Omental fat pad (tissue), 4 donors: ENCODE results near the gene RNF114. TPM values are rescaled to one million over a fixed set of nuclear protein-coding genes. Genes with fewer than 3 reads are reported as not detected.
"Not testable (repeated sequence)": the region's sequence is repeated elsewhere in the genome, so short reads cannot be mapped to it uniquely, and the experiment has no call there.

Source experiments
- ATAC-seq: fragments of 150-250 bp; one replicate; pipeline ENCODE4 v1.9.1; 2016; ENCODE audit warnings: mild to moderate bottlenecking, moderate library complexity; ENCODE audit not compliant: low FRiP score
- DNase-seq: peaks from one replicate; pipeline ENCODE4 v3.0.0-alpha.2; 2019; ENCODE audit warnings: low spot score
- CTCF ChIP-seq, 3 donors: fragments of 450-650 bp; IDR thresholded peaks; one replicate each; pipeline ENCODE4 v1.5.1; 2016 to 2017; ENCODE audit warnings: antibody characterized with exemption in 3 of 3, mild to moderate bottlenecking in 3 of 3, moderate library complexity in 2 of 3
- total RNA-seq, 4 donors: library from RNA; depleted of rRNA; stranded (reverse); fragments of >200 nt; gene quantifications; one replicate each; pipeline ENCODE4 v1.1.0, GENCODE V29; 2016

RNF114 gene
- total RNA-seq, 4 donors from 2014 or later = 133 to 163 (median 146) TPM

GRCh38 chr20:49894073-49894470 lies 42.1 kb upstream of the RNF114 start:
- no peak for ATAC-seq
- DNase-seq = no peak
- TF ChIP-seq CTCF (IDR thresholded peaks at IDR 0.05) = no peak

- not testable (repeated sequence) for ATAC-seq
These were observed 40.6 kb upstream of the RNF114 start for GRCh38 chr20:49895474-49896093.

GRCh38 chr20:49896204-49896603 lies 40.0 kb upstream of the RNF114 start:
- ATAC-seq = no peak
- TF ChIP-seq CTCF (IDR thresholded peaks at IDR 0.05) = no peak
- no peak for DNase-seq

More at GRCh38 chr20:49895474-49896093, 40.6 kb upstream of the RNF114 start:
- not testable (repeated sequence) for DNase-seq

GRCh38 chr20:49899541-49900383 lies 36.4 kb upstream of the RNF114 start:
- DNase-seq (peak; percentile 17), ATAC-seq (no peak)
- TF ChIP-seq CTCF (IDR thresholded peaks at IDR 0.05) = no peak

GRCh38 chr20:49901588-49901987 lies 34.6 kb upstream of the RNF114 start:
- DNase-seq (no peak), ATAC-seq (no peak)
- no peak for TF ChIP-seq CTCF (IDR thresholded peaks at IDR 0.05)

- TF ChIP-seq CTCF (IDR thresholded peaks at IDR 0.05) = no peak
- DNase-seq (no peak), ATAC-seq (no peak)
These were observed 31.6 kb upstream of the RNF114 start for GRCh38 chr20:49904440-49905214.

GRCh38 chr20:49905415-49906091 lies 30.6 kb upstream of the RNF114 start:
- ATAC-seq = no peak
- no peak for TF ChIP-seq CTCF (IDR thresholded peaks at IDR 0.05)
- no peak for DNase-seq
